Measurements from ENCODE around the gene BCAR3.

GRCh38 chr1:93667642-93668041 is 14.0 kb downstream of the BCAR3 start:
- TF ChIP-seq CTCF (IDR thresholded peaks at IDR 0.05) (no peak), SIN3A (IDR thresholded peaks at IDR 0.05; ENCODE audit: borderline replicate concordance, insufficient read depth, low read depth, low read length) (no peak), POLR2AphosphoS5 (IDR thresholded peaks at IDR 0.05; ENCODE audit: low read depth, low read length) (no peak)

All from Panc1 (cell line).